NCI-H510A treated with DMSO at 0.1 percent for 48 hours (cell line): ENCODE results near the gene SH3GLB1.
A peak's percentile ranks its signal among the peaks of the same experiment; 100 is the strongest.

Source experiments
- DNase-seq: peaks from one replicate; lab custom pipeline; 2025; lab: John Stamatoyannopoulos, UW

The SH3GLB1 gene

DNA sequence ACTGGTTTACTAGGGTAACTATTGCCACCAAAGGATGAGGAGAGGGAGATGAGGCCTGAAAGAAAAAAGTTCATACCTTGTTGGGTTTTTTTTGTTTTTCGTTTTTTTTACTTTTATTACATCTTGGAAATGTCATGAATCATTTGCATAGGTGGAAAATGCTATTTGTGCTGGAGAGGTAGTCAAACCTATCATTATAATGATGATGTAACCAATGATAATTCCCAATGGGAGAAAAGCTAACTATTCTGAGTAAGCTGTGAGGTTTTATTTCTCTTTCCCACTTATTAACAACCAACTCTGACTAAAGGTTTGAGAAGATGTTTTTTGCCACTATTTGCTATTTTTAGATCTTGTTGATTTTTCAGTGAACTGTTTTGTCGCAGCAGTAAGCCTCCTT lies 29.0 kb downstream of the SH3GLB1 start:
- no peak for DNase-seq

DNA sequence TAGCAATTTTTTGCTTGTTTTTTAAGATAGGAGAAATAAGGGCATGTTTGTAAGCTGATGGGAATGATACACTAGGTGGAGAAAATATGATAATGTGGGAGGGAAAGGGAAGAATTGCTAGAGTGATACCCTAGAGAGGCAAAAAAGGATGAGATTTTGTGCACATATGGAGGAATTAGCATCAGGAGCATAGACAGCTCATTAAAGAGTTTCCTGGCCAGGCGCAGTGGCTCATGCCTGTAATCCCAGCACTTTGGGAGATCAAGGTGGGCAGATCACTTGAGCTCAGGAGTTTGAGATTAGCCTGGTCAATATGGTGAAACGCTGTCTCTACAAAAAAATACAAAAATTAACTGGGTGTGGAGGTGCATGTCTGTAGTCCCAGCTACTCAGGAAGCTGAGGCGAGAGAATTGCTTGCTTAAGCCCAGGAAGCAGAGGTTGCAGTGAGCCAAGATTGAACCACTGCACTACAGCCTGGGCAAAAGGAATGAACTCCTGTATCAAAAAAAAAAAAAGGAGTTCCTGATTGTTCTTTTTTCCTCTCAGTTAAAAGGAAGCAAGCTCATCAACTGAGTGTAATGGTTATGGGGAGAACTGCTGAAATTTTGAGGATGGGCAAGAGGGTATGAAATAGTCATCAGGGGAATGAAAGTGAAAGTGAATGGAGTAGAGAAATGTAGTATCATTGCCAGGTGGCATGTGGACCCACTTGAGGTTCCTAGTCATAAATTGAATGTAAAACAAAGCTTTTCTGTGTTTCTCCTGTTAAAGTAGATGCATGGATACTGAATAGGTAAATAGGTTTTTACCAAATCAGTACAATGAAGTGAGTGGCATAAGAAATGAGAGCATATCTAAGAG lies 35.5 kb downstream of the SH3GLB1 start:
- DNase-seq = no peak

DNA sequence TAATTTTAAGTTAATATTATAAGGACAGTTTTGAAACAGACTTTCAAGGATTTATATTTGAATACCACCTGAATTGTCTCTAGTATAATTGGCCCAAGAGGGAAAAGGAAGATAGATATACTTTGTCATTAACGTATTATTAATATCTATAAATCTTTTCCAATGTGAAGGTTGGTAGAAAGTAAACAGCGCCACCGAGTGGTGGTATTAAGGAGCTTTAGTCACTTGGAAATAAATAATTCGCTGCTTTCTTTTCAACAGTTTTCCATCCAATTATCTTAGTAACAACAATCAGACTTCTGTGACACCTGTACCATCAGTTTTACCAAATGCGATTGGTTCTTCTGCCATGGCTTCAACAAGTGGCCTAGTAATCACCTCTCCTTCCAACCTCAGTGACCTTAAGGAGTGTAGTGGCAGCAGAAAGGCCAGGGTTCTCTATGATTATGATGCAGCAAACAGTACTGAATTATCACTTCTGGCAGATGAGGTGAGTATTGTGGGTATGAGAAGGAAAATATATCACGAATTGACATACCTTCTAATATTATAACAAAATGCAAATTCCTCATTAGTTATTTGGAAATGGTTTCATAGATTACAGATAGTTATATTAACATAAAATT lies 37.7 kb downstream of the SH3GLB1 start:
- DNase-seq = peak; percentile 74

GRCh38 chr1:86747304-86747703 lies 42.9 kb downstream of the SH3GLB1 start:
- DNase-seq = no peak

DNA sequence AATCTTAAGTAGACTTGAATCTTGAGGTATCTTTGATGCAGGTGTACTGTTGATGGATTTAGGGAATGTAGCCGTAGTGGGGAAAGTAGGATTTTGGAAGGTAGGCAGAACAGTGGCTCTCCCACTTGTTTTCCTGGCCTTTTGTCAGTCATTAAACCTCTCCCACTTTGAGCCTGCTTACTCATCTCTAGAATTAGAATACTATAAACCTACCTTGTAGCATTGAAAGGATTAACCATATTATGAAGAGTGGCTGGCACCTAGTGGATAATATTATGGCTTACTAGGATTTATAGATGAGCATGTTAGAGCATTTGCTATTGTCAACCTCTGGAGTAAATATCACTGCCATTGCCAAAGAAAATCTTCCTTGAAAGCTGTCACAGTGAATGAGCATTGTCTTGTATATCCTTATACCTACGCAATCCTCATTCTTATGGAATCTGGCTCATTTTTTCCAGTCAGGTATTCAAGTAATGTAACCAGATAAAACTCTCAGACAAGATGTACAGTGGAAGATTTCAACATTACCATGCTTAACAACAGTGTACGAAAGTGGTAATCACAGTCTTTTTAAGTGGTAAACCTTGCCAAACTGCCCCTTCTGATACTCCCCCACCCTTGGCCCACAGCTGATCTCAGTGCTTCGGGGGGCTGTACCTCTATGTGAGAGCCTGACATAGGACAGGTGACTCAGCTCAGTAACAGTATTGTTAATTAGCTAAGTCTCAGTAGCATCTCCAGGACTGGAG lies 44.4 kb downstream of the SH3GLB1 start:
- no peak for DNase-seq

GRCh38 chr1:86750076-86750475 lies 45.7 kb downstream of the SH3GLB1 start:
- no peak for DNase-seq

GRCh38 chr1:86750530-86750929 lies 46.2 kb downstream of the SH3GLB1 start:
- DNase-seq = peak; percentile 35

DNA sequence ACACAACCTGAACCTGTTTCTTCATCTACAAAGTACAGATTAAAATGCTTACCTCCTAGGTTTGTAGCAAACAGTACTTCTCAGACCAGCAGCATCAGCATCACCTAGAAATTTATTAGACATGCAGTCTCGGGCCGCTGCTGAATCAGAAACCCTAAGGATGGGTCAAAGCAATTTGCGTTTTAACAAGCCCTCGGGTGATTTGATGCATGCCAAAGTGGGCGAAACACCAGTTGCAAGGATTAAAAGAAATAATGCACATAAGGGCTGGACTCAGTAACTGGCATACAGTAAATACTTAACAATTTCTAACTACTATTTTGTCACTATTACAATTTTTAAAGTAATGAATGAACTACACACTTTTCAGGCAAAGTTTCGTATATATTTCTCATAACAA lies 47.5 kb downstream of the SH3GLB1 start:
- DNase-seq = no peak

DNA sequence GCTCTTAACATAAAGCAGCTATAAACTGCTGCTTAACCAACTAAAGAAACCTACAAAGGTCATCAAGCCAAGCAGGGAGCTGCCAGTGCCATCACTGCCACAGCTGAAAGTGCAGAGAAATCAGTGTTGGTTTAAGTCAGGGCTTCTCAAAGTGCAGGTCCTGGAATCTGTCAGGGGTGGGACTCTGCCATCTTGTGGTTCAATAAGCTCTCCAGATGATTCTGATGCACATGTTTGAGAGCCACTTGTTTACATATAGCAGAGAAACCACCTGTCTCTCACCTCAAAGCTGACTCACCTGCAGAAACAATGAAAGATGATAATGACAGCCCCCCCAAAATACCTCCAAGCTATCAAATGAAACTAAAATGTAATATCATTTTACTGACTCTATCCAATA lies 49.3 kb downstream of the SH3GLB1 start:
- DNase-seq = peak; percentile 97

DNA sequence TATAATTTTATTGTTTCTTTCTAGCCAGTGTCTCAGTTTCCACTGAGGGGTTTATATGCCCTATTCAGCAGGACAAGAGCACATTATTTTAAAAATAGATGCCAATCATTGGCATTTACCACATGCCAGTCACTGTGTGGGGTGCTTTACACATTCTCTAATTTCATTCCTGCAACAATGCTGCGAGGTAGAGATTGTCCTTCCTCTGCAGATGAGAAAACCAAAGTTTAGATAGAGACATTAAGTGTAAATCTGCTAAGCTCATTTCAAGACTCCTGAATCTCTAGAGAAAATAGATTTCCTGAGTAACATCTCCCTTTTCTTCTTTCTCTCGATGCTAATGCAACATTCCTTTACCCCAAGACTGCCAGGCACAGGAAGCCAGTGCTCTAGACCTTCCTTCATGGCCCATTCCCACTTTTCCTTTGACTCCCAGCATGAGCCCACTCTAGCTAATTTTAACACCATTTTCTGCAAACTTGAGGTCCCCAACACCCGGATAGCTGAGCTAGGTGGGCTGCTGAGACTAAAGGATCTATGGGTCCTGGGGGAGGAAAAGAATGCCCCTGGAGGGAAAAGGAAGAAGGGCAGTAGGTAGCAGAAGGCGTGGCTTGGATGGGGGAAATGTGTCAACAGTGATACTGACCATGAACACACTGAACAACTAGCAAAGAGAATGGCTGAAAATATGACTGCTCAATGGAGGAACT lies 50.0 kb downstream of the SH3GLB1 start:
- peak; percentile 45 for DNase-seq

DNA sequence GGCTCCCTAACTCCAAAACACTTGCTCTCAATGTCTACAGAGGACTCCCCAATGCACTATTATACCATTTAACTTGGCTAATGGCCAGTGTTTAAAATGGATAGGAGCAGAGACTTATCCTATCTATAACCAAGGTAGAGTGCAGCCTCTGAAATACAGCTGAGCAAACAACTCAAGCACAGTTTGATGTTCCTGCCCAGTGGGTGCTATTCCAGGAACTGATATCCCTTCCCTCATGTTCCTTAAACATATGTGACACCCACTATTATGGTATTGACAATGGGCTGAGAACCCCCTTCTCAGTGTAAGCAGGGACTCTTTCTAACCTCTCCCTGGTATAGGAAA lies 51.7 kb downstream of the SH3GLB1 start:
- peak; percentile 99 for DNase-seq

DNA sequence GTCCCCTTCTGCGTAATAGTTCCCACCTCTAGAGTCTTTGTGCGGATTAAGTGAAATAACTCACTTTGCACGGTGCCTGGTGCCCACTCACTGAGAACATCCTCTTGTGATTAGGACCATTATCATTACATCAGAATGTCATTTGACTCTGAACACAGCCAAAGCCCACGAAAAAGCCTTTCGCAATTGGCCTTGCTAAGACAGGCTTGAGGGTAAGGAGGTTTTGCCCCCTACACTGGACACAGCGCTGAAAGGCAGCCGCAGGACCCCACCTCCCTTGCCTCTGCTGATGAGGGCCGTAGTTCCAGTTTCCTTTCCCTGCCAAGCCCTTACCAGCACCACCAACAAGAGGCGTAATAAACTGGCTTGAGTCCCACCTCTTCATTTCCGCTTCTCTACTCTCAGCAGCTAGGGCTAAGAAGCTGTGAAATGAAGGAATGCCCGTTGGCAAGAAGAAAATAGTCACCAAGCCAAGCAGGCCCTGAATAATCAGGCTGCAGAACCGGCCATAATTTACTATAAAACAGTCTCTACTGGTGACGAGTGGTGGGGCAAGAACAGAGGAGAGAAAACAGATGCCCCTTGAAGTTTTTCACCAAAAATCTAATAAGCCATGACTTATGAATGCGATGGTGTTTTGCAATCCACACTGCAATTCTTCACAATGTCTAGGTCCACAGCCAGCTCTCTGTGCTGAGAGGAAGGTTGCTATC lies 53.1 kb downstream of the SH3GLB1 start:
- DNase-seq = peak; percentile 56

DNA sequence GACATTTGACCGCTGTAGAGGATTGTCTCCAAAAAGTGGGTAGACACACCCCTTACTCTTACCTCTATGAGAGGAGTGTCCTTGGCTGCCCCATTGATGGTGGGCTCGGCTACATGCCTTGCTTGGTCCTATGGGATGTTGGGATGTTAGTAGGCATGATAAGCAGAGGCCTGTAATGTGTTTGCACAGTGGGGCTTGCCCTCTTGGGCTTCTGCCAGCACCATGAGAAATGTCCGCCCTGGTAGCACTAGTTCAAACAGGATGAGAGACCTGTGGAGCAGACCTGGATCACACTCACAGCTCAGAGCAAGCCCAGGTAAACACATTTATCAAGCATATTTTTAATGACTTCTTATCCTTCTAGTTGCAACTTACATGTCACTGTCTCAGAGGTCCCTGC lies 54.2 kb downstream of the SH3GLB1 start:
- DNase-seq = peak; percentile 98

GRCh38 chr1:86760199-86760598 lies 55.8 kb downstream of the SH3GLB1 start:
- no peak for DNase-seq

GRCh38 chr1:86762336-86762735 lies 58.0 kb downstream of the SH3GLB1 start:
- DNase-seq = no peak

GRCh38 chr1:86764523-86764922 lies 60.1 kb downstream of the SH3GLB1 start:
- DNase-seq = no peak

DNA sequence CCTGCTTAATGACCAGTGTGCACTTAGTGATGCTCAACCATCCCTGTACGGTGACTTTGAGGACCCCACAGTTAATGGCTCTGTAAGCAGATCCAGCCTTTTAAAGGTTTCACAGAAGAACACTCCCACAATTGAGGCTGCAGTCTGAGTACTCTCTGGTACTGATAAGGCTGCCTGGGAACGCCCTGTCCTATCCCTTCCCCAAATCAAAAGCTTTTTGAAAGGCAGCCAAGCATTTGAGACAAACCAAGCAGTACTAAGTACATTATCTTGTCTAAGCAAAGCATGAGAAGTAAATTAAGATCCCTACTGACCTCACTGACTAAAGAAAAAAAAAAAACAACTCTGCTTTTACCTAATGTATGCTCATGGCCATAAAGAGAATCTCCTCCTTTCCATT lies 60.7 kb downstream of the SH3GLB1 start:
- DNase-seq = no peak

DNA sequence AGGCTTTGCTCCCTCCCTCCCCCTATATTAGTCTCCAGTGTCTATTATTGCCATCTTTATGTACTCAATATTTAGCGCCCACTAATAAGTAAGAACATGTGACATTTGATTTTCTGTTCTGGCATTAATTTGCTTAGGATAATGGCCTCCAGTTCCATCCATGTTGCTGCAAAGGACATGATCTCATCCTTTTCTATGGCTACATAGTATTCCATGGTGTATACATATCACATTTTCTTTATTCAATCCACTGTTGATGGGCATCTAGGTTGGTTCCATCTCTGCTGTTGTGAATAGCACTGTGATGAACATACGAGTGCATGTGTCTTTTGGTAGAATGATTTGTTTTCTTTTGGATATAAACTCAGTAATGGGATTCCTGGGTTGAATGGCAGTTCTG lies 61.3 kb downstream of the SH3GLB1 start:
- DNase-seq = no peak

DNA sequence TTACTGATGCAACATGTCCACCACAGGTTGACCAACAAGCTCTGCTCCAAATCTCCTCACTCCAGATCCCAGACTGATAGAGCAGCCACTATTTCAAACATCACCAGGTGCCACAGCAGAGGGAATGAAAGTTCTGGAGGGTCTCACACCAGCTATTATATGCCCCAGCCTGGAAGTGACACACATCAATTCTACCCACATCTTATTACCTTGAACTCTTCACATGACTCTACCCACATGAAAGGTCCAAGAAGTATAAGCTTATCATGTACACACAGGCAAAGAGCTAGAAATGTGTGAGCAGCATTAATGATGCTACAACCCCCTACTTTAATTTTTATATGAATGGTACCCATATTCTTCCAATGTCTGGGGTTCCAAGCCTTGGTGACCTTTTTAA lies 64.2 kb downstream of the SH3GLB1 start:
- no peak for DNase-seq

DNA sequence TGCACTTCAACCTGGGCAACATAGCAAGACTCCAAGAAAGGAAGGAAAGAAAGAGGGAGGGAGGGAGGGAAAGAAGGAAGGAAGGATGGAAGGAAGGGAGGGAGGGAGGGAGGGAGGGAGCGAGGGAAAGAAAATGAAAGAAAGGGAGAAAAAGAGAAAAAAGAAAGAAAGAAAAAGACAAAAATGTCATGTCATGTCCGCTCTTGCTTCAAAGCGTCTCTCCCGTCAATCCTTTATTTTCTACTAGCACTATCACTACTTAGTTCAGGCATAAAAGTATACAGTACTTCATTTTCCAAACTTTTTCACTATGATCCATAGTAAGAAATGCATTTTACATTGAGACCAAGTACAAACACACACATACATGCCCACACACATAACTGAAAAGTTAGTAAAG lies 64.7 kb downstream of the SH3GLB1 start:
- no peak for DNase-seq
